GM12875 (cell line): Measurements from ENCODE around the gene RABGAP1L.
"Not testable (repeated sequence)": the region's sequence is repeated elsewhere in the genome, so short reads cannot be mapped to it uniquely, and the experiment has no call there.

Experiments
- H3K4me3 ChIP-seq: one replicate; pipeline ENCODE4 v1.5.1; 2011; ENCODE audit warnings: low read depth, low read length, control low read depth
- TF ChIP-seq, protein P1 (sequence below): IDR thresholded peaks from 2 replicates; pipeline ENCODE4 v1.5.1; 2011; ENCODE audit warnings: low read depth, mild to moderate bottlenecking, control low read depth, inconsistent platforms, low read length, moderate library complexity, borderline replicate concordance; ENCODE audit not compliant: insufficient read depth

Gene RABGAP1L

DNA sequence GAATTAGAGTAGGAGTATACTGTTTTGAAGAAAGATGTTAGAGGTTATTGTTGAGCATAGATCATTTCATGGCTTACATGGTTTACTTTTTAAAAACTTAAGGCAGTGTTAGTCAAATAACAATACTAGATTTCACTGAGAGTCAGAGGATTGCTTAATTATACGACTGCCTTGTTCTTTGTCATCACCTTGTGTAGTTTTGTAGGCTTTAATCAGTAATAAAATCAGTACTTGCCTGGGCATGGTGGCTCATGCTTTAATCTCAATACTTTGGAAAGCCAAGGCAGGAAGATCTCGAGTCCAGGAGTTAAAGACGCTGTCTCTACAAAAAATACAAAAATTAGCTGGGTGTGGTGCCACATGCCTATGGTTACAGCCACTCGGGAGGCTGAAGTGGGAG, 247.1 kb downstream of the RABGAP1L start:
- TF ChIP-seq, protein P1, sequence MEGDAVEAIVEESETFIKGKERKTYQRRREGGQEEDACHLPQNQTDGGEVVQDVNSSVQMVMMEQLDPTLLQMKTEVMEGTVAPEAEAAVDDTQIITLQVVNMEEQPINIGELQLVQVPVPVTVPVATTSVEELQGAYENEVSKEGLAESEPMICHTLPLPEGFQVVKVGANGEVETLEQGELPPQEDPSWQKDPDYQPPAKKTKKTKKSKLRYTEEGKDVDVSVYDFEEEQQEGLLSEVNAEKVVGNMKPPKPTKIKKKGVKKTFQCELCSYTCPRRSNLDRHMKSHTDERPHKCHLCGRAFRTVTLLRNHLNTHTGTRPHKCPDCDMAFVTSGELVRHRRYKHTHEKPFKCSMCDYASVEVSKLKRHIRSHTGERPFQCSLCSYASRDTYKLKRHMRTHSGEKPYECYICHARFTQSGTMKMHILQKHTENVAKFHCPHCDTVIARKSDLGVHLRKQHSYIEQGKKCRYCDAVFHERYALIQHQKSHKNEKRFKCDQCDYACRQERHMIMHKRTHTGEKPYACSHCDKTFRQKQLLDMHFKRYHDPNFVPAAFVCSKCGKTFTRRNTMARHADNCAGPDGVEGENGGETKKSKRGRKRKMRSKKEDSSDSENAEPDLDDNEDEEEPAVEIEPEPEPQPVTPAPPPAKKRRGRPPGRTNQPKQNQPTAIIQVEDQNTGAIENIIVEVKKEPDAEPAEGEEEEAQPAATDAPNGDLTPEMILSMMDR = no peak
- H3K4me3 ChIP-seq = no peak overlapping the region

- TF ChIP-seq, protein P1 = no peak
- H3K4me3 ChIP-seq = no peak overlapping the region
These were observed 248.3 kb downstream of the RABGAP1L start for GRCh38 chr1:174407665-174408064.

- no peak overlapping the region for H3K4me3 ChIP-seq
- TF ChIP-seq, protein P1 = no peak
These were observed 248.8 kb downstream of the RABGAP1L start for GRCh38 chr1:174408146-174408545.

DNA sequence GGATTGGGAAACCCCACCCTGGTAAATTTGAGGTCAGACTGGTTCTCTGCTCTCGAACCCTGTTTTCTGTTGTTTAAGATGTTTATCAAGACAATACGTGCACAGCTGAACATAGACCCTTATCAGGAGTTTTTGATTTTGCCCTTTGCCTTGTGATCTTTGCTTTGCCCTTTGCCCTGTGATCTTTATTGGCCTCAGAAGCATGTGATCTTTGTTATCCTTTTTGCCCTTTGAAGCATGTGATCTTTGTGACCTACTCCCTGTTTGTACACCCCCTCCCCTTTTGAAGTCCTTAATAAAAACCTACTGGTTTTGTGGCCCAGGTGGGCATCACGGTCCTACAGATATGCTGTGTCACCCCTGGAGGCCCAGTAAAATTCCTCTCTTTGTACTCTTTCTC, 250.5 kb downstream of the RABGAP1L start:
- H3K4me3 ChIP-seq = not testable (repeated sequence)

DNA sequence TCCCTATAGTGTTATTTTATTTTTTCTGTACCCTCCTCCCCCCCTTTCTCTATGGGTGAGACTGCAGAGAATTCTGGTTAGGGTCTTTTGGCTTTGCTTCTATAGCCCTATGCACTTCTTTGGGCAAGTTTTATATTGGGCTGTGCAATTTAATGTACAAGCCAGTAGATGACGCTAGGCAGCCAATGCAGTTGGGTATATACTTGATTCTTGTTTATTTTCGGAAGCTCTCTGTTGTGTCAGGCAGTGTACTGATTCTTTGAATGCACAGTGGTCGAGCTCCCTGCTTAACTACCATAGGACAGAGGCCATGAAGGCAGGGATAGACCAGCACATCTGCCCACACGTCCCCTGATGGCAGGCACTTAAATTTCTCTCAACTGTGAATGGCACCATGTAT, 254.3 kb downstream of the RABGAP1L start:
- no peak overlapping the region for H3K4me3 ChIP-seq
- TF ChIP-seq, protein P1 = peak; percentile 18; the same call in 1 of the 2 replicates

DNA sequence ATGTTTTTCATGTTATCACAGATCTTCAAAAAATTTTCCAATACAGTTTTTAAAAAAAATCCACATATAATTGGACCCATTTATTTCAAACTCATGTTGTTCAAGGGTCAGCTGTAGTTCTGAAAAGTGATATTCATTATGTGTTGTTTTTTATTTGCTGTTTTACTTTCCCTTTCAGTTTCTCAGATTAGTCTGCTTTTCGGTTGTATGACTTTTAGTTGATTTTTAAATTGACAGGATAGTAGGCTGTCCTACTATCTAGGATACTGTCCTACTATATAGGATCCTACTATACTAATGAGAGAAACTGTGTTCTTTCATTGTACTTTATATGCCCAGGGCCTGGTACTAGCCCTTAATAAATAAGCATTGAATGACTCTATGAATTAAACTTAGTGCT, 254.9 kb downstream of the RABGAP1L start:
- no peak overlapping the region for H3K4me3 ChIP-seq
- TF ChIP-seq, protein P1 = no peak

GRCh38 chr1:174415506-174415905, 256.2 kb downstream of the RABGAP1L start:
- H3K4me3 ChIP-seq = no peak overlapping the region
- TF ChIP-seq, protein P1 = no peak

DNA sequence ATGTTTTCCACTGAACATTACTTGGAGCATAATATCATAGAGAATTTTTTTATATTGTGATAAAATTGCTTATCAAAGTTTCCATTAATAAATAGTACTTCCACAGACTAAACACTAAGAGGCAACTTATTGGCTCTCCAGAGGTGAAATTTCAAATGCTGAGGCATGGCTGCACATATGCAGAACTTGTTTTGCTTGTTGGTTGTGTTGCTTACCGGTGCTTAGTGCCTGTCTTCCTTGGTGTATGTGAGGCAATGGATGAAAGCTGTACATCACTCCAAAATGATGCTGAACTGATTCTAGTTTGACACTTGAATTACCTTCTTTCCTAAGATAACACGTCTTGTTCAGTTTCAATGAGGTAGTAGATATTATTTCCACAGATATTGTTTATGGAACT, 258.6 kb downstream of the RABGAP1L start:
- no peak overlapping the region for H3K4me3 ChIP-seq
- TF ChIP-seq, protein P1 = no peak
